ENCODE data around the gene INSRR.

Gene INSRR

GRCh38 chr1:156858959-156859522 is at the start of gene INSRR:
Gene INSRR, minus strand, starts transcription at chr1:156859117. Its CDS starts 496 bp downstream, at chr1:156858621.
- DNase-seq (ENCODE audit: low read depth), result no peak

GRCh38 chr1:156908541-156908940 is 49.6 kb upstream of the INSRR start:
- DNase-seq (ENCODE audit: low read depth), result no peak

GRCh38 chr1:156906206-156906906 is 47.4 kb upstream of the INSRR start:
- DNase-seq (ENCODE audit: low read depth), result no peak

GRCh38 chr1:156905651-156906050 is 46.7 kb upstream of the INSRR start:
- no peak for DNase-seq (ENCODE audit: low read depth)

- no peak for DNase-seq (ENCODE audit: low read depth)
Measured at GRCh38 chr1:156905176-156905575, 46.3 kb upstream of the INSRR start.

GRCh38 chr1:156904187-156904959 is 45.5 kb upstream of the INSRR start:
- DNase-seq (ENCODE audit: low read depth), result no peak

GRCh38 chr1:156903328-156904091 is 44.6 kb upstream of the INSRR start:
- DNase-seq (ENCODE audit: low read depth), result no peak

- DNase-seq (ENCODE audit: low read depth), result no peak
Measured at GRCh38 chr1:156901966-156902915, 43.3 kb upstream of the INSRR start.

- DNase-seq (ENCODE audit: low read depth), result no peak
Measured at GRCh38 chr1:156901590-156901900, 42.6 kb upstream of the INSRR start.

- DNase-seq (ENCODE audit: low read depth), result no peak
Measured at GRCh38 chr1:156900896-156901589, 42.1 kb upstream of the INSRR start.

- DNase-seq (ENCODE audit: low read depth), result no peak
Measured at GRCh38 chr1:156899956-156900718, 41.2 kb upstream of the INSRR start.

GRCh38 chr1:156898971-156899664 is 40.2 kb upstream of the INSRR start:
- DNase-seq (ENCODE audit: low read depth), result no peak

GRCh38 chr1:156898161-156898566 is 39.2 kb upstream of the INSRR start:
- DNase-seq (ENCODE audit: low read depth), result no peak

- no peak for DNase-seq (ENCODE audit: low read depth)
Measured at GRCh38 chr1:156897078-156897825, 38.3 kb upstream of the INSRR start.

GRCh38 chr1:156896490-156897033 is 37.6 kb upstream of the INSRR start:
- DNase-seq (ENCODE audit: low read depth), result no peak

GRCh38 chr1:156895927-156896326 is 37.0 kb upstream of the INSRR start:
- no peak for DNase-seq (ENCODE audit: low read depth)

- DNase-seq (ENCODE audit: low read depth), result no peak
Measured at GRCh38 chr1:156895455-156895812, 36.5 kb upstream of the INSRR start.

- DNase-seq (ENCODE audit: low read depth), result no peak
Measured at GRCh38 chr1:156894711-156895454, 36.0 kb upstream of the INSRR start.
